ENCODE results near the gene LMO3. TPM values are rescaled to one million over a fixed set of nuclear protein-coding genes. Genes with fewer than 3 reads are reported as not detected.

LMO3 gene
- total RNA-seq, 2 donors from 2014 or later = 45.4 to 49.5 TPM

- ATAC-seq (ENCODE audit: insufficient number of reproducible peaks, low FRiP score, low read depth) = no peak
- no peak for DNase-seq (ENCODE audit: low spot score)
- Histone ChIP-seq H3K36me3 (no peaks in the 10 kb centered on the region), H3K4me1 (ENCODE audit: control insufficient read depth in 1 of 2, low read depth in 2 of 2) (peaks cover 0 to 12% of the 10 kb centered on the region in 2 donors), H3K4me3 (peak overlapping the region; percentile 44), H3K27ac (peak overlapping the region in 1 of 2 donors; percentile 44), H3K9me3 (no peaks in the 10 kb centered on the region), H3K27me3 (replicated peaks; ENCODE audit: insufficient read depth) (no peaks in the 10 kb centered on the region)
- no peak for TF ChIP-seq CTCF (IDR thresholded peaks at IDR 0.05)
Observed at GRCh38 chr12:16593546-16593945, 12.4 kb downstream of the LMO3 start.

- Histone ChIP-seq H3K4me1 (ENCODE audit: control insufficient read depth in 1 of 2, low read depth in 2 of 2) (peaks cover 10 to 16% of the 10 kb centered on the region in 2 donors), H3K27me3 (replicated peaks; ENCODE audit: insufficient read depth) (no peaks in the 10 kb centered on the region), H3K9me3 (no peaks in the 10 kb centered on the region), H3K27ac (no peak overlapping the region), H3K4me3 (no peak overlapping the region), H3K36me3 (no peaks in the 10 kb centered on the region)
- ATAC-seq (ENCODE audit: insufficient number of reproducible peaks, low FRiP score, low read depth) (no peak), DNase-seq (ENCODE audit: low spot score) (no peak)
- no peak for TF ChIP-seq CTCF (IDR thresholded peaks at IDR 0.05)
Observed at GRCh38 chr12:16590645-16591044, 15.3 kb downstream of the LMO3 start.

GRCh38 chr12:16588812-16589211 lies 17.1 kb downstream of the LMO3 start:
- no peaks in the 10 kb centered on the region for H3K27me3 ChIP-seq (replicated peaks; ENCODE audit: insufficient read depth)
- no peak overlapping the region for H3K27ac ChIP-seq
- no peaks in the 10 kb centered on the region for H3K36me3 ChIP-seq
- no peaks in the 10 kb centered on the region for H3K9me3 ChIP-seq
- H3K4me3 ChIP-seq = no peak overlapping the region
- DNase-seq (ENCODE audit: low spot score) (no peak), ATAC-seq (ENCODE audit: insufficient number of reproducible peaks, low FRiP score, low read depth) (no peak)
- TF ChIP-seq CTCF (IDR thresholded peaks at IDR 0.05) = no peak
- peaks cover 4 to 16% of the 10 kb centered on the region in 2 donors for H3K4me1 ChIP-seq (ENCODE audit: control insufficient read depth in 1 of 2, low read depth in 2 of 2)

- no peak for TF ChIP-seq CTCF (IDR thresholded peaks at IDR 0.05)
- Histone ChIP-seq H3K27ac (peak overlapping the region; percentile 59), H3K4me3 (peak overlapping the region; percentile 23), H3K36me3 (no peaks in the 10 kb centered on the region), H3K4me1 (ENCODE audit: control insufficient read depth in 1 of 2, low read depth in 2 of 2) (peaks cover 0 to 16% of the 10 kb centered on the region in 2 donors), H3K9me3 (no peaks in the 10 kb centered on the region), H3K27me3 (replicated peaks; ENCODE audit: insufficient read depth) (no peaks in the 10 kb centered on the region)
- DNase-seq (ENCODE audit: low spot score) (no peak), ATAC-seq (ENCODE audit: insufficient number of reproducible peaks, low FRiP score, low read depth) (no peak)
Observed at GRCh38 chr12:16587514-16587913, 18.4 kb downstream of the LMO3 start.

- ATAC-seq (ENCODE audit: insufficient number of reproducible peaks, low FRiP score, low read depth) = no peak
- peaks cover 0 to 16% of the 10 kb centered on the region in 2 donors for H3K4me1 ChIP-seq (ENCODE audit: control insufficient read depth in 1 of 2, low read depth in 2 of 2)
- no peaks in the 10 kb centered on the region for H3K27me3 ChIP-seq (replicated peaks; ENCODE audit: insufficient read depth)
- no peak for TF ChIP-seq CTCF (IDR thresholded peaks at IDR 0.05)
- no peak for DNase-seq (ENCODE audit: low spot score)
- no peaks in the 10 kb centered on the region for H3K36me3 ChIP-seq
- H3K27ac ChIP-seq = peak overlapping the region; percentile 59
- H3K9me3 ChIP-seq = no peaks in the 10 kb centered on the region
- peak overlapping the region; percentile 23 for H3K4me3 ChIP-seq
Observed at GRCh38 chr12:16587110-16587453, 18.9 kb downstream of the LMO3 start.
